ENCODE measurements around the gene SLC25A33.
A peak's percentile ranks its signal among the peaks of the same experiment; 100 is the strongest.

DNA sequence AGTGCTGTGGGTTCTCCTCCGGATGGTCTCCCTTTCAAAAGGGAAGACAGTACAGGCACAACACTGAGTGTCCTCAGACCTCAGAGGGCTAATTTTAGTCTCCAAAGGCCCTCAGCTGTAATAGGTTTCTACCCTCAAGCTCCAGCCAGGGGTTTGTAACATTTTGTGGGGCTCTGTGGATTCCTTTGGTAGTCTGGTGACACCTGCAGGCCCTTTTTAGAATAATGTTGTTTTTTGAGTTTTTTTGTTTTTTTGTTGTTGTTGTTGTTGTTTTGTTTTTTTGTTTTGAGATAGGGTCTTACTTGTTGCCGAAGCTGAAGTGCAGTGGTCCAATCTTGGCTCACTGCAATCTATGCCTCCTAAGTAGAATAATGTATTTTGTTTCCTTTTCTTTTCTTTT lies 34.5 kb downstream of the SLC25A33 start:
- TF ChIP-seq, protein P1, sequence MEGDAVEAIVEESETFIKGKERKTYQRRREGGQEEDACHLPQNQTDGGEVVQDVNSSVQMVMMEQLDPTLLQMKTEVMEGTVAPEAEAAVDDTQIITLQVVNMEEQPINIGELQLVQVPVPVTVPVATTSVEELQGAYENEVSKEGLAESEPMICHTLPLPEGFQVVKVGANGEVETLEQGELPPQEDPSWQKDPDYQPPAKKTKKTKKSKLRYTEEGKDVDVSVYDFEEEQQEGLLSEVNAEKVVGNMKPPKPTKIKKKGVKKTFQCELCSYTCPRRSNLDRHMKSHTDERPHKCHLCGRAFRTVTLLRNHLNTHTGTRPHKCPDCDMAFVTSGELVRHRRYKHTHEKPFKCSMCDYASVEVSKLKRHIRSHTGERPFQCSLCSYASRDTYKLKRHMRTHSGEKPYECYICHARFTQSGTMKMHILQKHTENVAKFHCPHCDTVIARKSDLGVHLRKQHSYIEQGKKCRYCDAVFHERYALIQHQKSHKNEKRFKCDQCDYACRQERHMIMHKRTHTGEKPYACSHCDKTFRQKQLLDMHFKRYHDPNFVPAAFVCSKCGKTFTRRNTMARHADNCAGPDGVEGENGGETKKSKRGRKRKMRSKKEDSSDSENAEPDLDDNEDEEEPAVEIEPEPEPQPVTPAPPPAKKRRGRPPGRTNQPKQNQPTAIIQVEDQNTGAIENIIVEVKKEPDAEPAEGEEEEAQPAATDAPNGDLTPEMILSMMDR (IDR thresholded peaks at IDR 0.05), result peak; percentile 54
- TF ChIP-seq POLR2AphosphoS2 (conservative IDR thresholded peaks at IDR 0.05; ENCODE audit: low read length), result no peak
- no peak for TF ChIP-seq NFE2L2 (conservative IDR thresholded peaks at IDR 0.05; ENCODE audit: low read length)
- TF ChIP-seq JUN (IDR thresholded peaks at IDR 0.05), result no peak

Measured in A549 (cell line).